GM12878 (cell line): Measurements from ENCODE around the gene VPS13C.

Experiments used
- ETV6 ChIP-seq, 2 experiments: fragments of 450-650 bp in 1 of 2; IDR thresholded peaks in 1 of 2; conservative IDR thresholded peaks in 1 of 2; 2 replicates each; pipeline ENCODE4 v1.6.1; 2014; ENCODE audit warnings: antibody characterized with exemption in 1 of 2, borderline replicate concordance in 1 of 2, low read depth in 1 of 2, mild to moderate bottlenecking in 1 of 2, moderate library complexity in 1 of 2
- RBBP5 ChIP-seq: fragments of 200-600 bp; sonication (generic); conservative IDR thresholded peaks from 2 replicates; pipeline ENCODE4 v1.6.1; 2016
- ZNF24 ChIP-seq: fragments of 450-650 bp; IDR thresholded peaks from 2 replicates; pipeline ENCODE4 v1.6.1; 2017; ENCODE audit warnings: antibody characterized with exemption, mild to moderate bottlenecking
- TF ChIP-seq, protein P1 (sequence below): fragments of 450-650 bp; formaldehyde crosslinking; IDR thresholded peaks from 2 replicates; pipeline ENCODE4 v1.4.0; 2020; ENCODE audit warnings: mild to moderate bottlenecking, moderate library complexity
- TF ChIP-seq, protein P2 (sequence below), 3 experiments: IDR thresholded peaks in 2 of 3; conservative IDR thresholded peaks in 1 of 3; 2 replicates each; pipeline ENCODE4 v1.5.1; 2011; ENCODE audit warnings: low read depth in 3 of 3, low read length in 3 of 3, mild to moderate bottlenecking in 3 of 3, control low read depth in 2 of 3, moderate library complexity in 2 of 3, inconsistent platforms in 1 of 3, mixed read lengths in 1 of 3; ENCODE audit not compliant: control insufficient read depth in 2 of 3, insufficient read depth in 1 of 3; ENCODE audit errors: extremely low read depth in 1 of 3

DNA sequence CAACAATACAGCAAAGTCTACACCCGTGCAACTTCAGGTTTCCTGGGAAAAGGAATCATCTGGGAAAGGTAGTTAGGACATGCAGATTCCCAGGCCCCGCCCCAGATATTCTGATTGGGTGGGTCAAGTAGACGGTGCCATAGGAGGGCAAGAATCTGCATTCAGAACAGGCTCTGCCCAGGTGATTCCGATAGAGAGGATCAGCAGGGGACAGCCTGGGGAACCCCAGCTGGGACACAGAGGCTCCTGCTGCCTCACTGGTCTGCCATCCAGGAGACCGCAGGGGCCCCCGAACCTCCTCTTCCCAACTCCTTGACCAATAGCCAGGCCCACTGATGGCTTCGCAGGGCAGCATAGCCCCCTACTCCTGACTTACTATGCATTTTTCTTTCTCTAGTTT lies 243.4 kb downstream of the VPS13C start:
- TF ChIP-seq, protein P1, sequence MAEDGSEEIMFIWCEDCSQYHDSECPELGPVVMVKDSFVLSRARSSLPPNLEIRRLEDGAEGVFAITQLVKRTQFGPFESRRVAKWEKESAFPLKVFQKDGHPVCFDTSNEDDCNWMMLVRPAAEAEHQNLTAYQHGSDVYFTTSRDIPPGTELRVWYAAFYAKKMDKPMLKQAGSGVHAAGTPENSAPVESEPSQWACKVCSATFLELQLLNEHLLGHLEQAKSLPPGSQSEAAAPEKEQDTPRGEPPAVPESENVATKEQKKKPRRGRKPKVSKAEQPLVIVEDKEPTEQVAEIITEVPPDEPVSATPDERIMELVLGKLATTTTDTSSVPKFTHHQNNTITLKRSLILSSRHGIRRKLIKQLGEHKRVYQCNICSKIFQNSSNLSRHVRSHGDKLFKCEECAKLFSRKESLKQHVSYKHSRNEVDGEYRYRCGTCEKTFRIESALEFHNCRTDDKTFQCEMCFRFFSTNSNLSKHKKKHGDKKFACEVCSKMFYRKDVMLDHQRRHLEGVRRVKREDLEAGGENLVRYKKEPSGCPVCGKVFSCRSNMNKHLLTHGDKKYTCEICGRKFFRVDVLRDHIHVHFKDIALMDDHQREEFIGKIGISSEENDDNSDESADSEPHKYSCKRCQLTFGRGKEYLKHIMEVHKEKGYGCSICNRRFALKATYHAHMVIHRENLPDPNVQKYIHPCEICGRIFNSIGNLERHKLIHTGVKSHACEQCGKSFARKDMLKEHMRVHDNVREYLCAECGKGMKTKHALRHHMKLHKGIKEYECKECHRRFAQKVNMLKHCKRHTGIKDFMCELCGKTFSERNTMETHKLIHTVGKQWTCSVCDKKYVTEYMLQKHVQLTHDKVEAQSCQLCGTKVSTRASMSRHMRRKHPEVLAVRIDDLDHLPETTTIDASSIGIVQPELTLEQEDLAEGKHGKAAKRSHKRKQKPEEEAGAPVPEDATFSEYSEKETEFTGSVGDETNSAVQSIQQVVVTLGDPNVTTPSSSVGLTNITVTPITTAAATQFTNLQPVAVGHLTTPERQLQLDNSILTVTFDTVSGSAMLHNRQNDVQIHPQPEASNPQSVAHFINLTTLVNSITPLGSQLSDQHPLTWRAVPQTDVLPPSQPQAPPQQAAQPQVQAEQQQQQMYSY (CRISPR knock-in tag), result no peak
- TF ChIP-seq ETV6 (conservative IDR thresholded peaks at IDR 0.05 in 1 of 2, IDR thresholded peaks at IDR 0.05 in 1 of 2; ENCODE audit: borderline replicate concordance in 1 of 2, low read depth in 1 of 2), result no peak
- TF ChIP-seq RBBP5, result no peak
- no peak for TF ChIP-seq ZNF24
- TF ChIP-seq, protein P2, sequence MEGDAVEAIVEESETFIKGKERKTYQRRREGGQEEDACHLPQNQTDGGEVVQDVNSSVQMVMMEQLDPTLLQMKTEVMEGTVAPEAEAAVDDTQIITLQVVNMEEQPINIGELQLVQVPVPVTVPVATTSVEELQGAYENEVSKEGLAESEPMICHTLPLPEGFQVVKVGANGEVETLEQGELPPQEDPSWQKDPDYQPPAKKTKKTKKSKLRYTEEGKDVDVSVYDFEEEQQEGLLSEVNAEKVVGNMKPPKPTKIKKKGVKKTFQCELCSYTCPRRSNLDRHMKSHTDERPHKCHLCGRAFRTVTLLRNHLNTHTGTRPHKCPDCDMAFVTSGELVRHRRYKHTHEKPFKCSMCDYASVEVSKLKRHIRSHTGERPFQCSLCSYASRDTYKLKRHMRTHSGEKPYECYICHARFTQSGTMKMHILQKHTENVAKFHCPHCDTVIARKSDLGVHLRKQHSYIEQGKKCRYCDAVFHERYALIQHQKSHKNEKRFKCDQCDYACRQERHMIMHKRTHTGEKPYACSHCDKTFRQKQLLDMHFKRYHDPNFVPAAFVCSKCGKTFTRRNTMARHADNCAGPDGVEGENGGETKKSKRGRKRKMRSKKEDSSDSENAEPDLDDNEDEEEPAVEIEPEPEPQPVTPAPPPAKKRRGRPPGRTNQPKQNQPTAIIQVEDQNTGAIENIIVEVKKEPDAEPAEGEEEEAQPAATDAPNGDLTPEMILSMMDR (IDR thresholded peaks at IDR 0.05 in 2 of 3, conservative IDR thresholded peaks at IDR 0.05 in 1 of 3; ENCODE audit: control insufficient read depth in 2 of 3, extremely low read depth in 1 of 3, insufficient read depth in 1 of 3, low read depth in 3 of 3, low read length in 3 of 3), result no peak
